Keratinocyte (primary cell): ENCODE results near the gene OR4F6. TPM values are rescaled to one million over a fixed set of nuclear protein-coding genes. Genes with fewer than 3 reads are reported as not detected.

Experiments
- DNase-seq: peaks from one replicate; pipeline ENCODE4 v3.0.0-alpha.2; 2011; ENCODE audit warnings: low read depth, missing footprints, low spot score
- FAIRE-seq: peaks from 2 replicates; lab custom pipeline; 2011; peaks lifted over from hg19 to GRCh38; lab: Jason Lieb, UNC
- H2AFZ ChIP-seq: 2 replicates; pipeline ENCODE4 v1.6.0; 2012; ENCODE audit warnings: low read length, control low read depth, inconsistent platforms; ENCODE audit not compliant: control insufficient read depth
- H3K27ac ChIP-seq: 2 replicates; pipeline ENCODE4 v1.5.1; 2011; ENCODE audit warnings: low read length; ENCODE audit not compliant: control insufficient read depth, insufficient read depth
- H3K27me3 ChIP-seq: 3 replicates; pipeline ENCODE4 v1.6.0; 2011; ENCODE audit warnings: low read length; ENCODE audit not compliant: control insufficient read depth, insufficient read depth; ENCODE audit errors: extremely low read depth
- H3K36me3 ChIP-seq, 2 experiments: 2 replicates in 1 of 2; 3 replicates in 1 of 2; pipeline ENCODE4 v1.5.1; 2011; ENCODE audit warnings: low read length in 2 of 2, mild to moderate bottlenecking in 1 of 2; ENCODE audit not compliant: control insufficient read depth in 2 of 2, insufficient read depth in 2 of 2; ENCODE audit errors: extremely low read depth in 1 of 2
- H3K4me1 ChIP-seq: 3 replicates; pipeline ENCODE4 v1.5.1; 2011; ENCODE audit warnings: low read length; ENCODE audit not compliant: control insufficient read depth, insufficient read depth; ENCODE audit errors: extremely low read depth
- H3K4me2 ChIP-seq: 3 replicates; pipeline ENCODE4 v1.6.0; 2011; ENCODE audit warnings: low read depth, low read length; ENCODE audit not compliant: control insufficient read depth, insufficient read depth; ENCODE audit errors: extremely low read depth
- H3K4me3 ChIP-seq, 3 experiments: fragments of 200-600 bp in 1 of 3; sonication (generic) in 1 of 3; 2 replicates in 2 of 3; 3 replicates in 1 of 3; pipeline ENCODE4 v1.5.1; 2011 to 2016; ENCODE audit warnings: low read length in 3 of 3, mild to moderate bottlenecking in 3 of 3, control low read depth in 2 of 3, inconsistent platforms in 1 of 3, low read depth in 1 of 3, mixed read lengths in 1 of 3, mixed run types in 1 of 3, moderate library complexity in 1 of 3; ENCODE audit not compliant: control insufficient read depth in 2 of 3, insufficient read depth in 2 of 3; ENCODE audit errors: extremely low read depth in 1 of 3
- H3K79me2 ChIP-seq: 2 replicates; pipeline ENCODE4 v1.6.0; 2012; ENCODE audit warnings: low read length; ENCODE audit not compliant: control insufficient read depth, insufficient read depth
- H3K9ac ChIP-seq: 3 replicates; pipeline ENCODE4 v1.6.0; 2011; ENCODE audit warnings: low read length; ENCODE audit not compliant: control insufficient read depth, insufficient read depth; ENCODE audit errors: extremely low read depth
- H3K9me1 ChIP-seq: 3 replicates; pipeline ENCODE4 v1.6.0; 2011; ENCODE audit warnings: low read length; ENCODE audit not compliant: control insufficient read depth, insufficient read depth; ENCODE audit errors: extremely low read depth
- H3K9me3 ChIP-seq: 2 replicates; pipeline ENCODE4 v1.5.1; 2012; ENCODE audit warnings: low read depth, low read length; ENCODE audit not compliant: control insufficient read depth
- H4K20me1 ChIP-seq: 3 replicates; pipeline ENCODE4 v1.6.0; 2011; ENCODE audit warnings: low read length; ENCODE audit not compliant: control insufficient read depth, insufficient read depth; ENCODE audit errors: extremely low read depth
- CTCF ChIP-seq, 3 experiments: IDR thresholded peaks in 1 of 3; conservative IDR thresholded peaks in 1 of 3; optimal IDR thresholded peaks in 1 of 3; 2 replicates in 2 of 3; 3 replicates in 1 of 3; pipeline versions ENCODE3 to v1.5.1; 2011; ENCODE audit warnings: low read length in 3 of 3, mild to moderate bottlenecking in 3 of 3, moderate library complexity in 2 of 3, control low read depth in 1 of 3, inconsistent platforms in 1 of 3; ENCODE audit not compliant: insufficient read depth in 2 of 3; ENCODE audit errors: extremely low read depth in 1 of 3
- EZH2 ChIP-seq: IDR thresholded peaks from one replicate; pipeline ENCODE4 v1.6.1; 2012; ENCODE audit warnings: inconsistent platforms, mild to moderate bottlenecking, low read length, moderate library complexity
- dilution Hi-C: fragments of 300-500 bp; cut with MboI; formaldehyde crosslinking; loops from one replicate; pipeline ENCODE4 v1.7.0; 2020; ENCODE audit warnings: low sequenced_read_pairs; ENCODE audit not compliant: extremely low pct_ligation_motif_present
- polyA plus RNA-seq, 5 experiments: library from polyadenylated mRNA; depleted of rRNA in 3 of 5; stranded (reverse) in 3 of 5; stranded (forward) in 1 of 5; unstranded in 1 of 5; fragments of >200 nt; gene quantifications; 1 replicate in 1 of 5; 2 replicates in 3 of 5; 3 replicates in 1 of 5; pipeline versions ENCODE4 v1.2.1 to v1.2.3, GENCODE V29; 2011 to 2012; ENCODE audit warnings: missing spikeins in 2 of 5, low read depth in 1 of 5, low replicate concordance in 1 of 5

Gene OR4F6
- polyA plus RNA-seq, 1 donor (not counting 4 experiments of a cell fraction or from before 2014, with no cell fraction given), result not detected

GRCh38 chr15:101841656-101842055, 38.3 kb downstream of the OR4F6 start:
- Histone ChIP-seq H3K79me2 (no peaks in the 10 kb centered on the region), H3K36me3 (no peaks in the 10 kb centered on the region), H3K9me1 (no peaks in the 10 kb centered on the region), H2AFZ (no peak overlapping the region), H4K20me1 (no peaks in the 10 kb centered on the region), H3K9ac (no peak overlapping the region), H3K9me3 (no peaks in the 10 kb centered on the region), H3K4me1 (no peaks in the 10 kb centered on the region), H3K27ac (no peak overlapping the region), H3K27me3 (peaks cover 6% of the 10 kb centered on the region), H3K4me2 (no peak overlapping the region), H3K4me3 (no peak overlapping the region)
- dilution Hi-C loops, result no loop called here
- no peak for DNase-seq
- no peak for FAIRE-seq
- TF ChIP-seq CTCF (optimal IDR thresholded peaks at IDR 0.05 in 1 of 3, IDR thresholded peaks at IDR 0.05 in 1 of 3, conservative IDR thresholded peaks at IDR 0.05 in 1 of 3; ENCODE audit: extremely low read depth in 1 of 3, insufficient read depth in 2 of 3, low read length in 3 of 3) (no peak), EZH2 (no peak)

GRCh38 chr15:101844916-101845315, 41.6 kb downstream of the OR4F6 start:
- FAIRE-seq, result no peak
- H3K27ac ChIP-seq, result no peak overlapping the region

More at GRCh38 chr15:101844916-101845315, 41.6 kb downstream of the OR4F6 start:
- no peaks in the 10 kb centered on the region for H4K20me1 ChIP-seq
- no peaks in the 10 kb centered on the region for H3K36me3 ChIP-seq
- no peak overlapping the region for H2AFZ ChIP-seq
- H3K27me3 ChIP-seq, result peaks cover 6% of the 10 kb centered on the region
- no peaks in the 10 kb centered on the region for H3K9me3 ChIP-seq
- no peak overlapping the region for H3K4me3 ChIP-seq
- TF ChIP-seq CTCF (optimal IDR thresholded peaks at IDR 0.05 in 1 of 3, IDR thresholded peaks at IDR 0.05 in 1 of 3, conservative IDR thresholded peaks at IDR 0.05 in 1 of 3; ENCODE audit: extremely low read depth in 1 of 3, insufficient read depth in 2 of 3, low read length in 3 of 3), result no peak
- H3K4me1 ChIP-seq, result no peaks in the 10 kb centered on the region
- dilution Hi-C loops, result no loop called here
- no peaks in the 10 kb centered on the region for H3K79me2 ChIP-seq
- no peak overlapping the region for H3K9ac ChIP-seq
- H3K4me2 ChIP-seq, result no peak overlapping the region
- DNase-seq, result no peak
- no peaks in the 10 kb centered on the region for H3K9me1 ChIP-seq
